ENCODE results near the gene AKAP5.

AKAP5 gene

DNA sequence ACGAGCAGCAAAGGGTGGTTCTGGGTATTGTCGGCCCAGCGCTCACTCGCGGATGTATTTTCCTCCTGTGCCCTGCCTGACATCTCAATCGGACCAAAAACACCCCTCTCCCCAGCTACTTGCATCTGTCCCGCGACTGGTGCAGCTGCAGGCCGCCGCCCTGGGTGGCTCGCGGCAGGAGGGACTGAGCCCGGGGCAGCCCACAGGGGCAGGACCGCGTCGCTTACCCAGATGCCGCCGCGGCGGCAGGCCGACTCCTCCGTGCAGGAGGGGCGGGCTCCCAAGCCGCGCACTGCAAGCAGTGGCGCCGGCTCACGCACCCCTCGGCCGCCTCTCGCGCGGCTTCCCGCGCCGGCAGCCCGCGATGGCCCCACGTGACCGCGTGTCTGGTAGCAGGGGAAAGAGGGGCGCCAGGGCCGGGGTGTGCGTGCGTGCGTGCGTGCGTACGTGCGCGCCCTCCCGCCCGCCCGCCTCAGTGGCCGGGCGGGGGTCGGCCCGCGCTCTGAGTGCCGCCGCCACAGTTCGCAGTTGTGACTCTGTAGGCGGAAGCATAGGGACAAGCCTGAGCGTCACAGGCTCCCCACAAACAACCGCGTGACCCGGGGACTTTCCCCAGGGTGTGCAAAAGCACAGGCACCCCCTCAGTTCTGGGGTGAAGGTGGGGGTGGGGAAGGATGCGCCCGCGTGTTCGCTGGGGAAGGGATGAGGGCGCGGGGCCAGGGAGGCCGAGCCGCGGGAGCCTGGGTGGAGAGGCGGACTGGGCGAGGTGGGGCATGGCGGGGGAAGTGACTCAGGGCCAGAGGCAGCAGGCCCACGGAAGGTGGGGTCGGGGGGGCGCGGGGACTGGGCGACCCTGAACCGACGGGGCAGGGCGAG, 38.4 kb downstream of the AKAP5 start, which contains the start of gene ZBTB25:
Gene ZBTB25 (minus strand): TSS at position 405 of the 876 bp plus-strand sequence. CDS start 13,305 bp downstream, outside the sequence.
- in situ Hi-C loops (cut with HindIII; ENCODE audit: low sequenced_read_pairs) = no loop called here
- peak within 1 kb of the TSS; percentile 92 for H3K4me3 ChIP-seq (ENCODE audit: low read depth, low read length)
- TF ChIP-seq, protein P1, sequence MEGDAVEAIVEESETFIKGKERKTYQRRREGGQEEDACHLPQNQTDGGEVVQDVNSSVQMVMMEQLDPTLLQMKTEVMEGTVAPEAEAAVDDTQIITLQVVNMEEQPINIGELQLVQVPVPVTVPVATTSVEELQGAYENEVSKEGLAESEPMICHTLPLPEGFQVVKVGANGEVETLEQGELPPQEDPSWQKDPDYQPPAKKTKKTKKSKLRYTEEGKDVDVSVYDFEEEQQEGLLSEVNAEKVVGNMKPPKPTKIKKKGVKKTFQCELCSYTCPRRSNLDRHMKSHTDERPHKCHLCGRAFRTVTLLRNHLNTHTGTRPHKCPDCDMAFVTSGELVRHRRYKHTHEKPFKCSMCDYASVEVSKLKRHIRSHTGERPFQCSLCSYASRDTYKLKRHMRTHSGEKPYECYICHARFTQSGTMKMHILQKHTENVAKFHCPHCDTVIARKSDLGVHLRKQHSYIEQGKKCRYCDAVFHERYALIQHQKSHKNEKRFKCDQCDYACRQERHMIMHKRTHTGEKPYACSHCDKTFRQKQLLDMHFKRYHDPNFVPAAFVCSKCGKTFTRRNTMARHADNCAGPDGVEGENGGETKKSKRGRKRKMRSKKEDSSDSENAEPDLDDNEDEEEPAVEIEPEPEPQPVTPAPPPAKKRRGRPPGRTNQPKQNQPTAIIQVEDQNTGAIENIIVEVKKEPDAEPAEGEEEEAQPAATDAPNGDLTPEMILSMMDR (IDR thresholded peaks at IDR 0.05; ENCODE audit: low read depth, low read length) = no peak
- peak; percentile 95 for DNase-seq (ENCODE audit: low read depth, low spot score)

DNA sequence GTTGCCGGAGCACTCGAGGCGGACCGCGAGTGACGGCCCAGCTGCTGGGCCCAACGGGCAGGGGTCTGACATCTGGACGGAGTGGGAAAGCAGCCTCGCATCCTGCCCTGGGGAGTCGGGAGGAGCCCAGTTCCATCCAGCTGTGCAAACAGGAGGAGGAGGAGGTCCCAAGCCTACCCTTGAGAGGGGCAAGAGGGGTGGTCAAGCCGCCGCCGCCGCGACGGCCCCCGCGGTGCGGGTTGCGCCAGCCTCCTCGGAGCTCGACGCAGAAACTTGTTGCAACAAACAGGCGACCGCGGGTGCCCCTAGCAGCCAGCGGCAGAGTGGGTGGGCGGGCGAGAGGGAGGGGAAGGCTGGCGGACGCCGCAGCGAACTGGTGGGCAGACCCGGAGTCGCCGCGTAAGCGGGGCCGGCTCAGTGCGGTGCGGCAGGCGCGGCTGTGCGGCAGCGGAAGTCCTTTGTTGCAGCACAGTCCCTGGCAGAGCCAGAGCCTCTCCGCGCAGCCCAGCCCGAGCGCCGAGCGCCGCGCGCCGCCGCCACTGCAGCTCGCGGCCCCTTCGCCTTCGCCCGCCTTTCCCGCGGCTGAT, 39.1 kb downstream of the AKAP5 start, which contains the start of gene ZBTB1:
Gene ZBTB1 (plus strand): TSS at position 461 of the 587 bp plus-strand sequence. CDS start 16,735 bp downstream, outside the sequence.
- DNase-seq (ENCODE audit: low read depth, low spot score) = peak; percentile 93
- in situ Hi-C loops (cut with HindIII; ENCODE audit: low sequenced_read_pairs) = no loop called here
- TF ChIP-seq, protein P1 (IDR thresholded peaks at IDR 0.05; ENCODE audit: low read depth, low read length) = no peak
- H3K4me3 ChIP-seq (ENCODE audit: low read depth, low read length) = peak within 1 kb of the TSS; percentile 92

DNA sequence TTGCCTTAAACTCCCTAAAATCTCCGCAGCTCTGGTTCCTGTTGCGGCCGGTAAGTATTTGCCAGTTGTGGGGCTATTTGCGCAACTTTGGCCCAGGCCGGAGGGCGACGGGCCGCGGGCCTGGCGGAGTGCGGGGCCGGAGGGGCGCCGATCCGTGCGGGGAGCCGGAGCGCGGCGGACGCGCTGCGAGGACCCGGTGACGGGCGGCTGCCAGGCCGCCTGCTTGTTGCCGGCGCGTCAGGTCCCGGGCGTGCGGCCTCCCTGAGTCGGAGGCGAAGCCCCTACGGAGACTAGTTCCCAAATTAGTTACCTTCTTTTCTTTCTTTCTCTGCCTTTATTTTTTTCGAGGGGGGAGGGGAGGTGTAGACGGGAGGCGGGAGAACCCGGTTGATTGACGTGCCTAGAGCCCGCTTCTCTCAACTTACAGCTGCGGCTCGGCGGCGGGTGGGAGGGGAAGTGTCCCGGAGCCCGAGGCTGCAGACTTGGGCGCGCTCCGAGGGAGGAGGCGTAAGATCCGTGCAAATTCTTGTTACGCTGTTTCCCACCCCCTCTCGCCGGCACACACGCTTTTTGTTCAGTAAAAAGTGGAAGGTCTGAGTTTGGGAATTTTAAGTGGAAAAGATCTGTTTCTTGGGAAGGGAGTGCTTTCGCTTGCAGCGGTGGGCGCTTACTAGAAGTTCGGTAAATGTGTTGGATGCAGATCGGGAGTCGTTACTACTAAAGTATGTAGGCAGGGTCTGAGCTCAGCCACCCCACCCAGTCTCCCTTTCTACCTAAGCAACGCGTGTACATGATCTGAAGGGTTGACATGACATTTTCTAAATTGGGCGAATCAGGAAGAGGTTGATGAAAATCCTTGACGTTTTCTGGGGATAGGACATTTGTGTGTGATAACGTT, 39.8 kb downstream of the AKAP5 start:
- TF ChIP-seq, protein P1 (IDR thresholded peaks at IDR 0.05; ENCODE audit: low read depth, low read length) = no peak
- in situ Hi-C loops (cut with HindIII; ENCODE audit: low sequenced_read_pairs) = no loop called here
- H3K4me3 ChIP-seq (ENCODE audit: low read depth, low read length) = peak overlapping the region; percentile 92
- DNase-seq (ENCODE audit: low read depth, low spot score) = peak; percentile 90

DNA sequence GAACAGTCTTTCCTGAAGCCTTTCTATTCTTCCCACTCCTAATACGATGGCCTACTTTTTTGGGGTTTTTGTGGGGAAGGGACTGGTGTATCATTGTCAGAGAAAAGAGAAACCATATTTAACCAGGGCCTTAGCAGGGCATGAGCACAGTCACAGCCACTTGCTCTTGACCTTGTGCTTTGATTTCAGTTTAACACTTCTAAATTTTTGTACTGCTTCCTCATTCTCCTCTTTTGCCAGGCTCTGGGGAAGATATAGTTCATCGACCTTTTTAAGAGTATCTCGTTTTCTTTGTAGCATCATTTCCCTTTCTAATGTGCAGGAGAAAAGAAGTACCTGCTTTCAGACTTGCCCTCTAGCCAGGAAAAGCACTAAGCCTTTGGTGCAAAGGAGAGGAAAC, 41.4 kb downstream of the AKAP5 start:
- in situ Hi-C loops (cut with HindIII; ENCODE audit: low sequenced_read_pairs) = no loop called here
- DNase-seq (ENCODE audit: low read depth, low spot score) = no peak
- H3K4me3 ChIP-seq (ENCODE audit: low read depth, low read length) = peak overlapping the region; percentile 10
- TF ChIP-seq, protein P1 (IDR thresholded peaks at IDR 0.05; ENCODE audit: low read depth, low read length) = no peak

DNA sequence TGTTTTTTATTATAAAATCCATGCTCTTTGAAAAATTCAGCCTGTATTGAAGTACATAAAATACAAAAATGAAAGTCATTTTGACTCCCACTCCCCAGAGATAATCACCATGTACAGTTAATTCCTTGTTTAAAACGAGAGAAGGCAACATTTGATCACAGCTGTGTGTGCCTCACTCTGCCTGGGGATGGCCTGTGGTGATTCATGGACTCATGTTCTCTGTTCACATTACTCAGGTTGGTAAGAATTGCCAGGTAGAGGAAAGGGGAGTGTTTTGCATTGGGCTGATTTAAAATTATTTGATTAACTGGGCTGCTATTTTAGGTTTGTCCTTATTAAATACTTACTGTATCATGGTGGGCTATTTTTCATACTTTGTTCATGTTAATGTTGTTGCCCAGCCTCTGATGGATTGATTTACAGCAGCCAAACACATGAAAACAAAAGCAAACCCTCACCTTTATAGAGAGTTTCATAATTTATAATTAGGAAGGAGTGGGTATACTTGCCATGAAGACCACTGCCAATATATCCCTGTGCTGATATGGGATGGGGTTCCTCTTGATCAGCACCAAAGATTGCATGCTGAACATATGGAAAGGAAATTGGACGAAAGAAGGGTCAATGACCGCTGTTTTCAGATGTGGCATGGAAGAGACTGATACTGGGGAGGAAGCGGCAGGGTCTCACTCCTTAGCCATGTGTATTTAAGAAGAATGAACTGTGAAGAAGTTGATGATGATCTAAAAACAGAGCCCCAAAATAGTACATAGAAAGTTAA, 42.3 kb downstream of the AKAP5 start:
- TF ChIP-seq, protein P1 (IDR thresholded peaks at IDR 0.05; ENCODE audit: low read depth, low read length) = no peak
- H3K4me3 ChIP-seq (ENCODE audit: low read depth, low read length) = no peak overlapping the region

More for the DNA sequence above, 42.3 kb downstream of the AKAP5 start:
- DNase-seq (ENCODE audit: low read depth, low spot score) = no peak
- in situ Hi-C loops (cut with HindIII; ENCODE audit: low sequenced_read_pairs) = no loop called here

Measured in astrocyte of the spinal cord (primary cell).